ENCODE data around the gene CUX1. TPM values are rescaled to one million over a fixed set of nuclear protein-coding genes. Genes with fewer than 3 reads are reported as not detected.

Gene CUX1
- total and polyA plus RNA-seq, 4 donors = 40.5 to 138 (median 69.1) TPM

- Histone ChIP-seq H3K36me3 (ENCODE audit: control insufficient read depth in 4 of 4, insufficient read depth in 4 of 4, low read length in 4 of 4) (no peaks in the 10 kb centered on the region), H3K27me3 (ENCODE audit: control insufficient read depth in 3 of 3, insufficient read depth in 3 of 3, low read length in 2 of 3) (no peaks in the 10 kb centered on the region), H3K9ac (ENCODE audit: insufficient read depth in 1 of 2, low read length in 2 of 2) (no peak overlapping the region), H3K4me1 (ENCODE audit: control insufficient read depth in 5 of 5, insufficient read depth in 5 of 5, low read length in 5 of 5) (peaks cover 0 to 8% (median 0%) of the 10 kb centered on the region in 5 donors), H3K9me3 (ENCODE audit: control insufficient read depth in 4 of 4, insufficient read depth in 3 of 4, low read length in 3 of 4) (peaks cover 0 to 5% (median 2%) of the 10 kb centered on the region in 4 donors), H3K27ac (ENCODE audit: low read depth in 1 of 2, low read length in 1 of 2) (no peak overlapping the region), H3K4me3 (no peak overlapping the region)
- TF ChIP-seq, protein P1, sequence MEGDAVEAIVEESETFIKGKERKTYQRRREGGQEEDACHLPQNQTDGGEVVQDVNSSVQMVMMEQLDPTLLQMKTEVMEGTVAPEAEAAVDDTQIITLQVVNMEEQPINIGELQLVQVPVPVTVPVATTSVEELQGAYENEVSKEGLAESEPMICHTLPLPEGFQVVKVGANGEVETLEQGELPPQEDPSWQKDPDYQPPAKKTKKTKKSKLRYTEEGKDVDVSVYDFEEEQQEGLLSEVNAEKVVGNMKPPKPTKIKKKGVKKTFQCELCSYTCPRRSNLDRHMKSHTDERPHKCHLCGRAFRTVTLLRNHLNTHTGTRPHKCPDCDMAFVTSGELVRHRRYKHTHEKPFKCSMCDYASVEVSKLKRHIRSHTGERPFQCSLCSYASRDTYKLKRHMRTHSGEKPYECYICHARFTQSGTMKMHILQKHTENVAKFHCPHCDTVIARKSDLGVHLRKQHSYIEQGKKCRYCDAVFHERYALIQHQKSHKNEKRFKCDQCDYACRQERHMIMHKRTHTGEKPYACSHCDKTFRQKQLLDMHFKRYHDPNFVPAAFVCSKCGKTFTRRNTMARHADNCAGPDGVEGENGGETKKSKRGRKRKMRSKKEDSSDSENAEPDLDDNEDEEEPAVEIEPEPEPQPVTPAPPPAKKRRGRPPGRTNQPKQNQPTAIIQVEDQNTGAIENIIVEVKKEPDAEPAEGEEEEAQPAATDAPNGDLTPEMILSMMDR (IDR thresholded peaks at IDR 0.05; ENCODE audit: control extremely low read depth, extremely low read depth) = no peak
- peak in 1 of 3 donors; percentile 55 for DNase-seq
- ATAC-seq (ENCODE audit: insufficient read depth, low FRiP score) = no peak
- WGBS, 2 donors = 64 to 82% methylated on average over 9 of the region's 9 CpGs
Observed at GRCh38 chr7:102059524-102059923, 242.1 kb downstream of the CUX1 start.

DNA sequence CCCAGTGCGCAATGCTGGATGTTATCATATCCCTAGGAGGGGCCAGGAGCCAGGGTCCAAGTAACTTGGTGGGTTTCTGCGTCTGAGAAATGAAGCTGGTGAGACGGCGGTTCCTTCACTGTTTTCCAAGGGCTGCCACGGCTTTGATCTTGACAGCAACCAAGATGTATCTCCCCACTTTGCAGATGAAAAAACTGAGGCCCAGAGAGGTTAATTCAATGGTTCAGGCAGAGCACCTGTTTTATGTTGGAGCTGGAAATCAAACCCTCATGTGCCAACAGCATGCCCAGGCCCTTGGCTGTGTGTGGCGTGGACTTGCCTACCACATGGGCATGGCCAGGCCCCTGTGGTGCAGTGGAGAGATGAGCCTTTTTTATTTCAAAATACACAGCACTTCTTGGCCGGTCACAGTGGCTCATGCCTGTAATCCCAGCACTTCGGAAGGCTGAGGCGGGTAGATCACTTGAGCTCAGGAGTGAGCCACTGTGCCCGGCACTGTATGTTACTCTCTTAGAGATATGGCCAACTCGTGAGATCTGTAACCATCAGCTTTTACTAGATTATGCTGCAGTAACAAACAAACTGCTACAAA lies 244.0 kb downstream of the CUX1 start:
- TF ChIP-seq, protein P1 (IDR thresholded peaks at IDR 0.05; ENCODE audit: control extremely low read depth, extremely low read depth) = no peak
- H3K4me3 ChIP-seq = no peak overlapping the region
- H3K9ac ChIP-seq (ENCODE audit: insufficient read depth in 1 of 2, low read length in 2 of 2) = no peak overlapping the region
- no peaks in the 10 kb centered on the region for H3K9me3 ChIP-seq (ENCODE audit: control insufficient read depth in 4 of 4, insufficient read depth in 3 of 4, low read length in 3 of 4)
- H3K27ac ChIP-seq (ENCODE audit: low read depth in 1 of 2, low read length in 1 of 2) = no peak overlapping the region
- H3K36me3 ChIP-seq (ENCODE audit: control insufficient read depth in 4 of 4, insufficient read depth in 4 of 4, low read length in 4 of 4) = no peaks in the 10 kb centered on the region
- DNase-seq (no peak), ATAC-seq (ENCODE audit: insufficient read depth, low FRiP score) (no peak)
- WGBS, 2 donors = 85 to 89% methylated on average over 11 of the region's 11 CpGs
- H3K4me1 ChIP-seq (ENCODE audit: control insufficient read depth in 5 of 5, insufficient read depth in 5 of 5, low read length in 5 of 5) = peaks cover 0 to 11% (median 0%) of the 10 kb centered on the region in 5 donors
- H3K27me3 ChIP-seq (ENCODE audit: control insufficient read depth in 3 of 3, insufficient read depth in 3 of 3, low read length in 2 of 3) = no peaks in the 10 kb centered on the region

GRCh38 chr7:102061981-102062390 lies 244.6 kb downstream of the CUX1 start:
- Histone ChIP-seq H3K4me1 (ENCODE audit: control insufficient read depth in 5 of 5, insufficient read depth in 5 of 5, low read length in 5 of 5) (peaks cover 0 to 11% (median 0%) of the 10 kb centered on the region in 5 donors), H3K36me3 (ENCODE audit: control insufficient read depth in 4 of 4, insufficient read depth in 4 of 4, low read length in 4 of 4) (no peaks in the 10 kb centered on the region), H3K9ac (ENCODE audit: insufficient read depth in 1 of 2, low read length in 2 of 2) (no peak overlapping the region), H3K4me3 (no peak overlapping the region), H3K27me3 (ENCODE audit: control insufficient read depth in 3 of 3, insufficient read depth in 3 of 3, low read length in 2 of 3) (no peaks in the 10 kb centered on the region), H3K27ac (ENCODE audit: low read depth in 1 of 2, low read length in 1 of 2) (no peak overlapping the region), H3K9me3 (ENCODE audit: control insufficient read depth in 4 of 4, insufficient read depth in 3 of 4, low read length in 3 of 4) (no peaks in the 10 kb centered on the region)
- DNase-seq = peak in 2 of 3 donors; percentile 13 to 20
- 43 to 68% methylated on average over 8 of the region's 8 CpGs for WGBS, 2 donors
- TF ChIP-seq, protein P1 (IDR thresholded peaks at IDR 0.05; ENCODE audit: control extremely low read depth, extremely low read depth) = no peak
- ATAC-seq (ENCODE audit: insufficient read depth, low FRiP score) = peak; percentile 5
